Parathyroid adenoma (tissue), 2 donors: Measurements from ENCODE around the gene MTHFD2L.
A peak's percentile ranks its signal among the peaks of the same experiment; 100 is the strongest.

Source experiments
- H2AFZ ChIP-seq: fragments of 300-600 bp; sonication (generic); one replicate; pipeline ENCODE4 v1.7.0; 2017; ENCODE audit warnings: antibody characterized with exemption, mild to moderate bottlenecking
- H3K27ac ChIP-seq: fragments of 300-600 bp; sonication (generic); one replicate; pipeline ENCODE4 v1.7.0; 2017
- H3K27me3 ChIP-seq: fragments of 300-600 bp; sonication (generic); one replicate; pipeline ENCODE4 v1.7.0; 2017; ENCODE audit warnings: low read length; ENCODE audit not compliant: control insufficient read depth, insufficient read depth
- H3K36me3 ChIP-seq: fragments of 300-600 bp; sonication (generic); one replicate; pipeline ENCODE4 v1.7.0; 2017; ENCODE audit warnings: low read length; ENCODE audit not compliant: control insufficient read depth, insufficient read depth
- H3K4me1 ChIP-seq: fragments of 300-600 bp; sonication (generic); one replicate; pipeline ENCODE4 v1.7.0; 2017; ENCODE audit warnings: control low read depth
- H3K4me2 ChIP-seq: fragments of 300-600 bp; sonication (generic); one replicate; pipeline ENCODE4 v1.7.0; 2017; ENCODE audit warnings: low read length
- H3K4me3 ChIP-seq: fragments of 300-600 bp; sonication (generic); one replicate; pipeline ENCODE4 v1.7.0; 2017; ENCODE audit warnings: low read depth, low read length
- H3K79me2 ChIP-seq: fragments of 300-600 bp; sonication (generic); one replicate; pipeline ENCODE4 v1.7.0; 2017; ENCODE audit warnings: control low read depth
- H3K9ac ChIP-seq: fragments of 300-600 bp; sonication (generic); one replicate; pipeline ENCODE4 v1.7.0; 2017; ENCODE audit warnings: mild to moderate bottlenecking
- H3K9me3 ChIP-seq: fragments of 300-600 bp; sonication (generic); one replicate; pipeline ENCODE4 v1.7.0; 2017; ENCODE audit warnings: low read length; ENCODE audit not compliant: control insufficient read depth
- CTCF ChIP-seq: fragments of 300-600 bp; sonication (generic); IDR thresholded peaks from one replicate; pipeline ENCODE4 v1.7.0; 2017; ENCODE audit warnings: antibody characterized with exemption, mild to moderate bottlenecking
- donor health status: primary hyperparathyroidism.

Gene MTHFD2L

GRCh38 chr4:74230902-74231499 lies 73.1 kb downstream of the MTHFD2L start:
- Histone ChIP-seq H2AFZ (peak overlapping the region; percentile 69), H3K4me3 (no peak overlapping the region), H3K27me3 (no peaks in the 10 kb centered on the region), H3K27ac (peak overlapping the region; percentile 50), H3K36me3 (no peaks in the 10 kb centered on the region), H3K4me1 (peaks cover 11% of the 10 kb centered on the region), H3K9me3 (no peaks in the 10 kb centered on the region), H3K79me2 (no peaks in the 10 kb centered on the region), H3K9ac (no peak overlapping the region), H3K4me2 (no peak overlapping the region)
- TF ChIP-seq CTCF: no peak

GRCh38 chr4:74235135-74235534 lies 77.2 kb downstream of the MTHFD2L start:
- no peak for TF ChIP-seq CTCF
- Histone ChIP-seq H3K27ac (no peak overlapping the region), H3K36me3 (no peaks in the 10 kb centered on the region), H3K79me2 (no peaks in the 10 kb centered on the region), H3K9me3 (no peaks in the 10 kb centered on the region), H3K4me2 (no peak overlapping the region), H3K27me3 (no peaks in the 10 kb centered on the region), H3K9ac (no peak overlapping the region), H2AFZ (no peak overlapping the region), H3K4me1 (peaks cover 11% of the 10 kb centered on the region), H3K4me3 (no peak overlapping the region)

GRCh38 chr4:74237425-74237966 lies 79.6 kb downstream of the MTHFD2L start:
- no peaks in the 10 kb centered on the region for H3K36me3 ChIP-seq
- no peaks in the 10 kb centered on the region for H3K9me3 ChIP-seq
- H3K4me2 ChIP-seq: no peak overlapping the region
- H3K27ac ChIP-seq: no peak overlapping the region
- no peak overlapping the region for H2AFZ ChIP-seq
- no peak overlapping the region for H3K9ac ChIP-seq
- no peaks in the 10 kb centered on the region for H3K27me3 ChIP-seq
- no peaks in the 10 kb centered on the region for H3K4me1 ChIP-seq
- no peak overlapping the region for H3K4me3 ChIP-seq
- H3K79me2 ChIP-seq: no peaks in the 10 kb centered on the region
- no peak for TF ChIP-seq CTCF

GRCh38 chr4:74244049-74244448 lies 86.1 kb downstream of the MTHFD2L start:
- H3K4me1 ChIP-seq: no peaks in the 10 kb centered on the region
- no peaks in the 10 kb centered on the region for H3K9me3 ChIP-seq
- H3K36me3 ChIP-seq: no peaks in the 10 kb centered on the region
- H3K27me3 ChIP-seq: no peaks in the 10 kb centered on the region
- no peak overlapping the region for H3K27ac ChIP-seq
- no peak overlapping the region for H3K9ac ChIP-seq
- no peaks in the 10 kb centered on the region for H3K79me2 ChIP-seq
- H3K4me2 ChIP-seq: no peak overlapping the region
- H2AFZ ChIP-seq: no peak overlapping the region
- no peak overlapping the region for H3K4me3 ChIP-seq
- TF ChIP-seq CTCF: no peak

- H3K27ac ChIP-seq: no peak overlapping the region
- H3K4me1 ChIP-seq: no peaks in the 10 kb centered on the region
- H3K4me3 ChIP-seq: no peak overlapping the region
- H3K9me3 ChIP-seq: no peaks in the 10 kb centered on the region
- TF ChIP-seq CTCF: no peak
- no peaks in the 10 kb centered on the region for H3K27me3 ChIP-seq
- H3K36me3 ChIP-seq: no peaks in the 10 kb centered on the region
- no peaks in the 10 kb centered on the region for H3K79me2 ChIP-seq
- no peak overlapping the region for H3K9ac ChIP-seq
- H3K4me2 ChIP-seq: no peak overlapping the region
- H2AFZ ChIP-seq: no peak overlapping the region
Observed at GRCh38 chr4:74252933-74253332, 95.0 kb downstream of the MTHFD2L start.
